Pancreas (tissue), 10 donors: Measurements from ENCODE around the gene GNAQ. TPM values are rescaled to one million over a fixed set of nuclear protein-coding genes. Genes with fewer than 3 reads are reported as not detected.
"Not testable (repeated sequence)": the region's sequence is repeated elsewhere in the genome, so short reads cannot be mapped to it uniquely, and the experiment has no call there.

Source experiments
- ATAC-seq, 4 donors: fragments of 200-7000 bp; cut with Tn5 transposase; one replicate each; pipeline versions ENCODE4 v1.8.0 to v1.9.1; 2020; ENCODE audit warnings: mild to moderate bottlenecking in 4 of 4, moderate library complexity in 4 of 4
- DNase-seq, 6 donors: peaks; one replicate each; pipeline ENCODE4 v3.0.0-alpha.2; 2020
- FAIRE-seq: peaks from 2 replicates; lab custom pipeline; 2012; peaks lifted over from hg19 to GRCh38; lab: Jason Lieb, UNC
- H3K27ac ChIP-seq, 4 donors: fragments of 200-600 bp; sonication (generic); 1 replicate in 3 of 4; 2 replicates in 1 of 4; pipeline versions ENCODE4 v1.5.0 to v1.8.0; 2020
- H3K27me3 ChIP-seq, 4 donors: fragments of 200-600 bp; one replicate each; pipeline ENCODE4 v1.8.0; 2021
- H3K36me3 ChIP-seq, 3 donors: fragments of 200-600 bp; sonication (generic) in 1 of 3; one replicate each; pipeline versions ENCODE4 v1.5.0 to v1.8.0; 2020 to 2021
- H3K4me1 ChIP-seq, 3 donors: fragments of 200-600 bp; one replicate each; pipeline ENCODE4 v1.8.0; 2021
- H3K4me3 ChIP-seq, 4 donors: fragments of 200-600 bp; sonication (generic) in 2 of 4; one replicate each; pipeline versions ENCODE4 v1.5.0 to v1.8.0; 2020 to 2021
- H3K9me3 ChIP-seq, 4 donors: fragments of 200-600 bp; one replicate each; pipeline ENCODE4 v1.8.0; 2021
- WGBS, 2 donors: extraction: QIAGEN DNeasy Blood & Tissue Kit; methylation state at CpG; one replicate each; pipeline ENCODE4 v1.1.7; 2013; 5-methylcytosine and 5-hydroxymethylcytosine counted together
- intact Hi-C, 3 donors: fragments of 100-400 bp; cut with DNase I; formaldehyde crosslinking; loops; one replicate each; pipeline versions ENCODE4 v1.11.1 to v1.14.2; 2022
- polyA plus RNA-seq, 2 donors: library from polyadenylated mRNA; stranded (reverse); fragments of 200-250 nt; gene quantifications; one replicate each; pipeline ENCODE4 v1.2.3, GENCODE V29; 2013
- total RNA-seq, 6 donors: library from RNA; stranded (reverse); fragmentation: NEBNext Ultra II Directional in 4 of 6; extraction: Animal tissue kit (Norgen Biotek cat#: 25700) in 4 of 6; gene quantifications; one replicate each; pipeline versions ENCODE4 v1.2.1 to v1.2.4, GENCODE V29; 2021 to 2023
- TF ChIP-seq, protein P1 (sequence below), 4 donors: fragments of 200-600 bp; sonication (generic) in 3 of 4; IDR thresholded peaks; one replicate each; pipeline versions ENCODE4 v1.5.0 to v1.8.0; 2021; ENCODE audit warnings: antibody characterized with exemption in 4 of 4
- donor health status: healthy with polysubstance abuse.
- donor health status: DM: no; HTN: no; CAD: no; lungs with moderate emphysema.
- donor health status: DM: no; HTN: no; CAD: no.
- donor health status: control.
- donor health status: control.
- donor health status: Bipolar disorder and iron deficiency.
- donor health status: DM: yes; HTN: yes; CAD: no.
- donor health status: DM: no; HTN: no; CAD: no.
- donor health status: DM: no; HTN: no; CAD: no.
- donor health status: DM: yes; HTN: yes; CAD: no.

Gene GNAQ
- total and polyA plus RNA-seq, 8 donors, result 6.7 to 33.8 (median 18.2) TPM

DNA sequence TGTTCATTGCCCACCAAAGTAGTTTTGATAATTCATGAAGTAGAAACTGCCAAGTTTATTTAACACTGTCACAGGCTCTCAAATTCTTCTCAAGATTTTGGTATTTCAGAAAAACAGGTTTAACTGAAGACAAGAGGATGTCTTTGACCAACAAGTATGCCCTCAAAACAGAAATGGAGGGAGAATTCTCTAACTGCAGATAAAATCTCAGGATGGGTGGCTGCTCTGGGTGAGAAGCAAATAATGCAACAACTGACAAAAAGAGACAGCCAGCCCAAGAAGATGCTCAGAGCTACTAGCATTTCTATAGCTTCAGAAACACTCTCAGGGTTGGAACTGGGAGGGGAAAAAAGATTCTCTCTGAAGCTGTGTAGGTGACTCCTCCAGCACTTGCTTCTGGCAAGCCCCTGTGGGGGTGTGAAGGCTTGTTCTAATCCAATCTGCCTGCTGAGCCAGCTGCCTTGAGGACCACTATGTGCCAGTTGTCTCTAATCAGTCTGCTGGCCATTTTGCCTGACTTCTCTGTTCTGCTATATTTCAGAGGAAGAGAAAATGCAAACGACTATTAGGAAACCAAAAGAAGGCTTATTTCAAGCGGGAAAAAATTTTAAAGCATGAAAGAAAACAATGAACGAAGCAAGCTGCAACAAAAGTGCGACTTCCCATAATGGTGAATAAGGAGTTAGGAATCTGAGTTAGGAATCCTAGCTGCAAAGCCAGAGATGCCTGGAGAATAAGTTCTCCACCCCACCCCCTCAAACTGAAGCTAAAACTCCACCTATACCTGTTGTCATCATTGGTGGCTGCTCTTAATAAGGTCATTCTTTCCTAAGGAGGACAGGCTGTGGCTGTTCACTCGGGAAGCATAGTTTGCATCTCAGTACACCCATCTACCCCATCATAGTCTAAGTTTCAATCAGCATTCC, 147.5 kb downstream of the GNAQ start:
- intact Hi-C loops, result no loop called here
- no peaks in the 10 kb centered on the region for H3K36me3 ChIP-seq
- H3K27ac ChIP-seq, result no peak overlapping the region
- DNase-seq (no peak), ATAC-seq (no peak), FAIRE-seq (no peak)
- TF ChIP-seq, protein P1, sequence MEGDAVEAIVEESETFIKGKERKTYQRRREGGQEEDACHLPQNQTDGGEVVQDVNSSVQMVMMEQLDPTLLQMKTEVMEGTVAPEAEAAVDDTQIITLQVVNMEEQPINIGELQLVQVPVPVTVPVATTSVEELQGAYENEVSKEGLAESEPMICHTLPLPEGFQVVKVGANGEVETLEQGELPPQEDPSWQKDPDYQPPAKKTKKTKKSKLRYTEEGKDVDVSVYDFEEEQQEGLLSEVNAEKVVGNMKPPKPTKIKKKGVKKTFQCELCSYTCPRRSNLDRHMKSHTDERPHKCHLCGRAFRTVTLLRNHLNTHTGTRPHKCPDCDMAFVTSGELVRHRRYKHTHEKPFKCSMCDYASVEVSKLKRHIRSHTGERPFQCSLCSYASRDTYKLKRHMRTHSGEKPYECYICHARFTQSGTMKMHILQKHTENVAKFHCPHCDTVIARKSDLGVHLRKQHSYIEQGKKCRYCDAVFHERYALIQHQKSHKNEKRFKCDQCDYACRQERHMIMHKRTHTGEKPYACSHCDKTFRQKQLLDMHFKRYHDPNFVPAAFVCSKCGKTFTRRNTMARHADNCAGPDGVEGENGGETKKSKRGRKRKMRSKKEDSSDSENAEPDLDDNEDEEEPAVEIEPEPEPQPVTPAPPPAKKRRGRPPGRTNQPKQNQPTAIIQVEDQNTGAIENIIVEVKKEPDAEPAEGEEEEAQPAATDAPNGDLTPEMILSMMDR (IDR thresholded peaks at IDR 0.05), result no peak
- no peaks in the 10 kb centered on the region for H3K27me3 ChIP-seq
- H3K4me3 ChIP-seq, result no peak overlapping the region
- H3K9me3 ChIP-seq, result no peaks in the 10 kb centered on the region
- WGBS, 2 donors, result 80 to 83% methylated on average over 5 of the region's 5 CpGs
- H3K4me1 ChIP-seq, result peaks cover under 1 to 9% (median 4%) of the 10 kb centered on the region in 3 donors

DNA sequence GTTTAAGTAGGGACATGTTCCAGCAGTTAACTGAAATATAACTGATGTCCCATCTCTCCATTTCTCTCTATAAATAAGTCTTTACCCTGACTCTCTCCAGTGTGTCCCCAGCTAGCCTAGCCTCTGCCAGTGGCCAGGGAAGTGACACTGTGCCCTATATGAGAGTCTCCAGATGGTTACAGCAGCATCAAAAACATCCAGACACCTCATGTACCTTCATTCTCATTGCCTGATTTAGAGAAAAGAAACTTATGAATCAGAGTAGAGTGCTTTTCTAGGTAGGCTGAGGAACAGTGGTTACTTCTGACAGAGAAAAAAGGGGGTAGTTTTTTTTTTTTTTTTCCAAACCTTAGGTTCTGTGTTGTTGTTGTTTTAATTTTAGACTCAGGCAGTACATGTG, 148.5 kb downstream of the GNAQ start:
- no peak for FAIRE-seq
- H3K27me3 ChIP-seq, result no peaks in the 10 kb centered on the region
- H3K27ac ChIP-seq, result no peak overlapping the region
- H3K4me1 ChIP-seq, result peaks cover 3 to 9% (median 4%) of the 10 kb centered on the region in 3 donors
- no peak for ATAC-seq
- H3K9me3 ChIP-seq, result no peaks in the 10 kb centered on the region
- TF ChIP-seq, protein P1 (IDR thresholded peaks at IDR 0.05), result no peak
- H3K4me3 ChIP-seq, result no peak overlapping the region
- no peak for DNase-seq
- no peaks in the 10 kb centered on the region for H3K36me3 ChIP-seq
- intact Hi-C loops, result no loop called here

DNA sequence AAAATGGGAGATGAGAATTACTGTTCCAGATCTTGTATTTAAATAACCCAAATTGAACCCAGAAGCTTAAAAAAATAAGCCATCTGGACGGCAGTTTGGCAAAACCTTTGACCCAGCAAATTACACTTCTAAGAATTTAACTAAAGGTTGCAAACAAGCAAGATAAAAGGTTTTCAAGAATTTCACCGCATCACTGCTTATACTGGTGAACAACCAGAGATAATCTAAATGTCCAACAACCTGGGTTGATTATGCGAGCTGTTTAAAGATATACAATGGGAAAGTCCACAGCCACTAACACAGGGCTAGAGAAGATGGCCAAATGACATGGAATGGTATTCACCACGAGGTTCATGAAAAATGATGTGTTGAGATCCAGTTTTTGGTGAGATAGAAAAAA, 149.3 kb downstream of the GNAQ start:
- no peaks in the 10 kb centered on the region for H3K36me3 ChIP-seq
- peaks cover 0 to 9% (median 3%) of the 10 kb centered on the region in 3 donors for H3K4me1 ChIP-seq
- intact Hi-C loops, result no loop called here
- H3K27me3 ChIP-seq, result no peaks in the 10 kb centered on the region
- no peak overlapping the region for H3K4me3 ChIP-seq
- TF ChIP-seq, protein P1 (IDR thresholded peaks at IDR 0.05), result no peak
- ATAC-seq (no peak), FAIRE-seq (no peak), DNase-seq (no peak)
- no peaks in the 10 kb centered on the region for H3K9me3 ChIP-seq
- H3K27ac ChIP-seq, result no peak overlapping the region
- WGBS, 2 donors, result 59 to 62% methylated on average over 4 of the region's 4 CpGs

DNA sequence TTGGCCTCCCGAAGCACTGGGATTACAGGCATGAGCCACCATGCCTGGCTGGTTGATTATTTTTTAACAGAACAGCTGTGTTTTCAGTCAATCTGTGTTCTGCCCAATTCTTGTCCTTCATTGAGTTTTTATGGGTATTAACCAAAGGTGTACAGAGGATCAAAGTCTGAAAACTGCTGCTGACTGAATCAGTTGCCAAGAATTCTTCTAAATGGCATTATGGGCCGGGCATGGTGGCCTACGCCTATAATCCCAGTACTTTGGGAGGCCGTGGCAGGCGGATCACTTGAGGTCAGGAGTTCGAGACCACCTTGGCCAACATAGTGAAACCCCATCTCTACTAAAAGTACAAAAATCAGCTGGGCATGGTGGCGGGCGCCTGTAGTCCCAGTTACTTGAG, 150.0 kb downstream of the GNAQ start:
- H3K27ac ChIP-seq, H3K27me3 ChIP-seq, H3K4me3 ChIP-seq, H3K9me3 ChIP-seq, ATAC-seq, intact Hi-C loops, H3K36me3 ChIP-seq, FAIRE-seq, DNase-seq, H3K4me1 ChIP-seq: not testable (repeated sequence)
- WGBS, 2 donors, result 95 to 97% methylated on average over 8 of the region's 8 CpGs

DNA sequence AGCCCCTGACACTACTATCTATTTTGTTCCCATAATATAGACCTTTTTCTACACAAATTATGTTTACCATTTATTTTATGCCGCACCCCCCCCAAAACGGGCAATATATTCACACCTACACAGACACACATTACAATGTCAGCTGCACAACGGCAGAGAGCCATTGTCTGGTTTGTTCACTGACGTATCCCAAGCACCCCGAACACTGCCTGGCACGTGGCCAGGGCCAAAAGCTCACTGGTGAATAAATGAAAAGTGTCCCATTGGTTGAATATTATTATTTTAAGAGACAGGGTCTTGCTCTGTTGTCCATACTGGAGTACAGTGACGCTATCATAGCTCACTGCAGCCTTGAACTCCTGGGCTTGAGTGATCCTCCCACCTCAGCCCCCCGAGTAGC, 150.5 kb downstream of the GNAQ start:
- H3K36me3 ChIP-seq, result no peaks in the 10 kb centered on the region
- H3K4me3 ChIP-seq, result no peak overlapping the region
- H3K27me3 ChIP-seq, result no peaks in the 10 kb centered on the region
- ATAC-seq (no peak), FAIRE-seq (no peak), DNase-seq (no peak)
- no peak overlapping the region for H3K27ac ChIP-seq
- TF ChIP-seq, protein P1 (IDR thresholded peaks at IDR 0.05), result no peak
- 83% methylated on average over 8 of the region's 8 CpGs for WGBS, 2 donors
- intact Hi-C loops, result no loop called here
- H3K4me1 ChIP-seq, result peaks cover 3 to 9% (median 8%) of the 10 kb centered on the region in 3 donors
- no peaks in the 10 kb centered on the region for H3K9me3 ChIP-seq
